Thymus (tissue), 14 donors: ENCODE results near the gene TAF11L9. TPM values are rescaled to one million over a fixed set of nuclear protein-coding genes. Genes with fewer than 3 reads are reported as not detected.
"Not testable (repeated sequence)": the region's sequence is repeated elsewhere in the genome, so short reads cannot be mapped to it uniquely, and the experiment has no call there.

Experiments
- DNase-seq, 9 donors: peaks; one replicate each; pipeline ENCODE4 v3.0.0-alpha.2; 2013; ENCODE audit warnings: low spot score in 9 of 9, low read depth in 6 of 9, missing footprints in 1 of 9
- H3K27ac ChIP-seq, 2 donors: one replicate each; pipeline ENCODE4 v1.5.1; 2013; ENCODE audit warnings: control low read depth in 1 of 2, low read depth in 1 of 2, low read length in 1 of 2, mild to moderate bottlenecking in 1 of 2, moderate library complexity in 1 of 2
- H3K27me3 ChIP-seq, 2 donors: one replicate each; pipeline ENCODE4 v1.5.1; 2013; ENCODE audit warnings: low read length in 1 of 2; ENCODE audit not compliant: control insufficient read depth in 2 of 2, insufficient read depth in 1 of 2
- H3K36me3 ChIP-seq, 2 donors: one replicate each; pipeline ENCODE4 v1.5.1; 2013; ENCODE audit warnings: low read length in 1 of 2, mild to moderate bottlenecking in 1 of 2, moderate library complexity in 1 of 2; ENCODE audit not compliant: control insufficient read depth in 2 of 2, insufficient read depth in 2 of 2
- H3K4me1 ChIP-seq, 2 donors: one replicate each; pipeline ENCODE4 v1.5.1; 2013; ENCODE audit warnings: low read length in 2 of 2; ENCODE audit not compliant: control insufficient read depth in 2 of 2, insufficient read depth in 2 of 2
- H3K4me3 ChIP-seq, 2 donors: one replicate each; pipeline ENCODE4 v1.5.1; 2013; ENCODE audit warnings: low read length in 2 of 2, control low read depth in 1 of 2, mild to moderate bottlenecking in 1 of 2
- H3K9me3 ChIP-seq, 2 donors: one replicate each; pipeline ENCODE4 v1.5.1; 2013; ENCODE audit warnings: low read length in 1 of 2, mild to moderate bottlenecking in 1 of 2; ENCODE audit not compliant: control insufficient read depth in 2 of 2, insufficient read depth in 1 of 2
- WGBS: extraction: QIAGEN DNeasy Blood & Tissue Kit; methylation state at CpG from one replicate; pipeline ENCODE4 v1.1.7; 2013; 5-methylcytosine and 5-hydroxymethylcytosine counted together
- long read RNA-seq, 10 donors: transcript quantifications; one replicate each; lab custom pipeline, GENCODE V29; 2026
- polyA plus RNA-seq: library from polyadenylated mRNA; stranded (reverse); fragments of 200-250 nt; gene quantifications from one replicate; pipeline ENCODE4 v1.2.3, GENCODE V29; 2013
- total RNA-seq: library from RNA; stranded (reverse); fragments of 120-200 nt; gene quantifications from one replicate; pipeline ENCODE4 v1.2.4, GENCODE V29; 2013
- donor health status: healthy.

Gene TAF11L9
- not detected for total RNA-seq
- polyA plus RNA-seq = not detected
- long read RNA-seq, donor 1 = 0 reads
- long read RNA-seq, donor 2 = 0 reads
- long read RNA-seq, donor 3 = 0 reads
- long read RNA-seq, donor 4 = 0 reads
- long read RNA-seq, donor 5 = 0 reads
- long read RNA-seq, donor 6 = 0 reads
- long read RNA-seq, donor 7 = 0 reads
- long read RNA-seq, donor 8 = 0 reads
- long read RNA-seq, donor 9 = 0 reads
- long read RNA-seq, donor 10 = 0 reads

DNA sequence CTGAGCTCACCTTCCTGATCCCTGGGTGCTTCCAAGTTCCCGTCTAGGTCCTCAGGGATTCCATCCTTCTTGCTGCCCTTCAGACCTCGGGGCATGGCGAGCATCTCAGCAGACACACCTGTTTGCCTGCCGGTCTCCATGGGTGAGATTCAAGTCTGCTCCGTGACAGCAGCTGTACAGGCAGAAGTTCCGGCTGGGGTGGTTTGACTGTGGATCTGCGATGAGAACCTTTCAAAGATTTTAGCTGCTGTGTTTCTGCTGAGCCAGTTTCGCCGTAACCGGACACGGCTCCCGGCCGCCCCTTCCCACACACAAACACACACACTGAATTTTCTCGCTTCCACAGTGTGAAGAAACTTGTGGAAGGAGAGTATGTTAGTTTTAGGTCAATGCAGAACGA is at the start of gene TAF11L9:
Gene TAF11L9, minus strand, starts transcription at position 140 of the 400 bp plus-strand sequence.
- DNase-seq, H3K27ac ChIP-seq, H3K4me1 ChIP-seq, H3K36me3 ChIP-seq, H3K27me3 ChIP-seq, H3K9me3 ChIP-seq, H3K4me3 ChIP-seq: not testable (repeated sequence)
- WGBS = 97% methylated on average over 9 of the region's 15 CpGs

DNA sequence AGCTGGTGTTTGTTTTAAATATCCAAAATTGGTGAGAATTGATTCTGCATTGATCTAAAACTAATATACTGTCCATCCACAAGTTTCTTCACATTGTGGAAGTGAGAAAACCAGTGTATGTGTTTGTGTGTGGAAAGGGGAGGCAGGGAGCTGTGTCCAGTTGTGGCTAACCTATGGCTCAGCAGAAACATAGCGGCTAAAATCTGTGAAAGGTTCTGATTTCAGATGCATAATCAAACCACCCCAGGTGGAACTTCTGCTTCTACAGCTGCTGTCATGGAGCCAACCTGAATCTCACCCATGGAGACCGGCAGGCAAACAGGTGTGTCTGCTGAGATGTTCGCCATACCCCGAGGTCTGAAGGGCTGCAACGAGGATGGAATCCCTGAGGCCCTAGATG is 40.0 kb upstream of the TAF11L9 start, which contains the start of gene TAF11L14:
Gene TAF11L14, plus strand, starts transcription at position 301 of the 400 bp plus-strand sequence.
- no peaks in the 10 kb centered on the region for H3K4me1 ChIP-seq
- H3K4me3 ChIP-seq = no peak within 1 kb of the TSS
- WGBS = 94% methylated on average over 5 of the region's 5 CpGs
- no peaks in the 10 kb centered on the region for H3K9me3 ChIP-seq
- no peaks in the 10 kb centered on the region for H3K36me3 ChIP-seq
- H3K27me3 ChIP-seq = no peaks in the 10 kb centered on the region
- no peak within 1 kb of the TSS for H3K27ac ChIP-seq
- DNase-seq = no peak

DNA sequence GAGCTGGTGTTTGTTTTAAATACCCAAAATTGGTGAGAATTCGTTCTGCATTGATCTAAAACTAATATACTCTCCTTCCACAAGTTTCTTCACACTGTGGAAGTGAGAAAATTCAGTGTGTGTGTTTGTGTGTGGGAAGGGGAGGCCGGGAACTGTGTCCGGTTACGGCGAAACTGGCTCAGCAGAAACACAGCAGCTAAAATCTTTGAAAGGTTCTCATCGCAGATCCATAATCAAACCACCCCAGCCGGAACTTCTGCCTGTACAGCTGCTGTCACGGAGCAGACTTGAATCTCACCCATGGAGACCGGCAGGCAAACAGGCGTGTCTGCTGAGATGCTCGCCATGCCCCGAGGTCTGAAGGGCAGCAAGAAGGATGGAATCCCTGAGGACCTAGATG is 37.6 kb upstream of the TAF11L9 start, which contains the start of gene TAF11L13:
Gene TAF11L13, plus strand, starts transcription at position 301 of the 400 bp plus-strand sequence.
- H3K27ac ChIP-seq, H3K4me1 ChIP-seq, H3K9me3 ChIP-seq, H3K4me3 ChIP-seq, DNase-seq, H3K36me3 ChIP-seq, H3K27me3 ChIP-seq: not testable (repeated sequence)
- WGBS = 81% methylated on average over 9 of the region's 12 CpGs

DNA sequence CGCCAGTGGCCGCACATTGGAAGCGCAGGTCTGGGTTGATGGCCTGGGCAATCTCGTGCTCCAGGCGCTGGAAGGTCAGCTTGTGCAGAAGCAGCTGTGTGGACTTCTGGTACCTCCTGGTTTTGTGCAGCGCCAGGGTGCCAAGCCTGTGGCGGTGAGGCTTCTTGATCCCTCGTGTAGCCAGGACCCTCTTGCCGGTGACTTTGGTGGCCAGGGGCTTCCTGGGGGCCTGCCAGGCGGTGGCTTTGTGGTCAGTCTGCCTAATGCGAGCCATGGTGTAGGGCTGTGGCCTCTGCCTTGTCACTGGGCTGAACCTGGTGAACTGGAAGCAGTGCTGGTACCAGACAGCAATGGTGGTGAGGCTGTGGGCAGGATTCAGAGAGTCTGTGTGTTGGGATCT is 31.5 kb upstream of the TAF11L9 start:
- H3K9me3 ChIP-seq = peaks cover 1 to 12% of the 10 kb centered on the region in 2 donors
- 97% methylated on average over 11 of the region's 11 CpGs for WGBS
- H3K36me3 ChIP-seq = no peaks in the 10 kb centered on the region
- H3K4me1 ChIP-seq = no peaks in the 10 kb centered on the region
- no peaks in the 10 kb centered on the region for H3K27me3 ChIP-seq
- DNase-seq = no peak
- no peak overlapping the region for H3K27ac ChIP-seq
- H3K4me3 ChIP-seq = no peak overlapping the region

DNA sequence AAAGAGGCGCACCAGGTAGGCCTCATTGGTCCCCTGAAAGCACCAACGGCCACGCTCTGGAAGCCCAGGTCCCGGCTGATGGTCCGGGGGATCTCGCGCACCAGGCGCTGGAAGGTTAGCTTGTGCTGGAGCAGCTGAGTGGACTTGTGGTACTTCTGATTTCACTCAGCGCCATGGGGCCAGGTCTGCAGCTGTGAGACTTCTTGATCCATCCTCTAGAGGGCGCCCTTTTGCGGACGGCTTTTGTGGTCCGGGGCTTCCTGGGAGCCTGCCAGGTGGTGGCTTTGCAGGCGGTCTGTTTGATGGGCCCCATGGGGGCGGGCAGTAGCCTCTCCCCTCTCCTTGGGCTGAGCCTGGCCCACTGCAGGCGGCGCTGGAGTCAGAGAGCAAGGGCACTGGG is 26.4 kb upstream of the TAF11L9 start:
- Histone ChIP-seq H3K9me3 (peaks cover 4 to 17% of the 10 kb centered on the region in 2 donors), H3K36me3 (no peaks in the 10 kb centered on the region), H3K27me3 (no peaks in the 10 kb centered on the region), H3K27ac (no peak overlapping the region), H3K4me1 (no peaks in the 10 kb centered on the region), H3K4me3 (no peak overlapping the region)
- DNase-seq = no peak
- WGBS = 94% methylated on average over 17 of the region's 17 CpGs

DNA sequence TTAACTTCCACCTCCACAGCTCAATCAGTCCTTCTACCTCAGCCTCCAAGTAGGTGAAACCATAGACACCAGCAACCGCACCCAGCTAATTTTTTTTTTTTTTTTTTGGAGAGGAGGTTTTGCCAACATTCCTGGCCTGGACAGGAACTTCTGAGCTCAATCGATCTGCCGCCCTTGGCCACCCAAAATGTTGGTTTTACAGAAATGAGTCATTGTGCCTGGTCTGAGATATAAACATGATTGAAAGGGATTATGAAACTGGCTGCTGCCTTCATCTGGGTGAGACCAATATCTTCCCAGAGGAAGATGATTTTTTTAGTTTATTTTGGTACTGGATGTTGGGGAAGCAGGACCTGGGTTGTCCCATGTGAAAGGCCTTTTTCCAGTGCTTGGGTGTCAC is 25.2 kb upstream of the TAF11L9 start:
- no peak for DNase-seq
- Histone ChIP-seq H3K4me3 (no peak overlapping the region), H3K9me3 (peaks cover 5 to 23% of the 10 kb centered on the region in 2 donors), H3K27ac (no peak overlapping the region), H3K4me1 (no peaks in the 10 kb centered on the region), H3K36me3 (no peaks in the 10 kb centered on the region), H3K27me3 (no peaks in the 10 kb centered on the region)
- WGBS = 95% methylated on average over 3 of the region's 3 CpGs

DNA sequence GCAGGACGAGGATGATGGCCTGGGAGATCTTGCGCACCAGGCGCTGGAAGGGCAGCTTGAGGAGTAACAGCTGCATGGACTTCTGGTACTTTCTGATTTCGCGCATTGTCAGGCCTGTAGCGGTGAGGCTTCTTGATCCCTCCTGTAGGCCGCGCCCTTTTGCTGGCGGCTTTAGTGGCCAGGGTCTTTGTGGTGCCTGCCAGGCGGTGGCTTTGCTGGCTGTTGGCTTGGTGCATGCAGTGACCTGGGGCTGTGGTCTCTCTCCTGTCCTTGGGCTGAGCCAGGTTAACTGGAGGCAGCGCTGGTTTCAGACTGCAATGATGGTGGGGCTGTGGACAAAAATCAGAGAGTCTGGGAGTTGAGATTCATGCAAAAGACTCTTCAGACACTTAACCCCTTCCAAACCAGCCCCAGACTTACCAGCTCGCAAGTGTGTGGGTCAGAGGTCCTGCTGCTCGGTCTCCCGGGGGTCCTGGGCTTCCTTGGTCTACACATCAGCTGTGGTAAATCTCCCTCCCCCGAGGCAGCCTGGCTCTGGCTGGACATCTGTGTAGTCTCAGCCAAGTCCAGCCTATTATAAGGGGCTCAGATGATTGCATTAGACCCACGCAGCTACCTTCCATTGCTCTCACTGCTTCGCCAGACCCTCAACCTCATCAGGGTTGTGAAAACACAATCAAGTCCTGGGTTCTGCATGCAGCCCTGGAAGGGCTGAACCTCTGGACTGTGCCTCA is 20.8 kb upstream of the TAF11L9 start:
- DNase-seq = no peak
- H3K9me3 ChIP-seq = peaks cover 3 to 12% of the 10 kb centered on the region in 2 donors
- H3K36me3 ChIP-seq = no peaks in the 10 kb centered on the region
- 96% methylated on average over 17 of the region's 17 CpGs for whole genome bisulfite sequencing
- H3K27ac ChIP-seq = no peak overlapping the region
- no peaks in the 10 kb centered on the region for H3K27me3 ChIP-seq
- H3K4me3 ChIP-seq = no peak overlapping the region
- no peaks in the 10 kb centered on the region for H3K4me1 ChIP-seq

DNA sequence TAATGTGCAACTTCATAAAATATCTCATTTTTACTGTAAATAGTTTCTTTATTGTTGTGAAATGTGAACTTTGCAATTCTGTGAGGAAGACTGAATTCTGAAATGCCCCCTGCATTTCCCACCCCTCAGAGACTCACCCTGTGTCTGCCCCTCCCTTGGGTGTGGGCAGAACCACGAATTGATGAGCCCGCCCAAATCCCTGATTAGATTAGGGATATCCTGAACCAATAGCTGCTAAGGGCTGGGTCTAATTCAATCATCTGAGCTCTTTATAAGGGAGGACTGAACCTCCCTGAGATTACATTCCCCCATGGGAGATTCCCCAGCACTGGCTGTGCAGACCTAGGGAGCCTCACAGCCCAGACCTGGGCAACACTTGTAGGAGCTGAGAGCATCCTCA is 15.9 kb upstream of the TAF11L9 start, which contains the start of gene TAF11L12:
Gene TAF11L12, plus strand, starts transcription at position 301 of the 400 bp plus-strand sequence.
- not testable (repeated sequence) for H3K27ac ChIP-seq, H3K36me3 ChIP-seq, H3K4me3 ChIP-seq, H3K9me3 ChIP-seq, H3K27me3 ChIP-seq, DNase-seq, H3K4me1 ChIP-seq
- 96% methylated on average over 2 of the region's 2 CpGs for WGBS

DNA sequence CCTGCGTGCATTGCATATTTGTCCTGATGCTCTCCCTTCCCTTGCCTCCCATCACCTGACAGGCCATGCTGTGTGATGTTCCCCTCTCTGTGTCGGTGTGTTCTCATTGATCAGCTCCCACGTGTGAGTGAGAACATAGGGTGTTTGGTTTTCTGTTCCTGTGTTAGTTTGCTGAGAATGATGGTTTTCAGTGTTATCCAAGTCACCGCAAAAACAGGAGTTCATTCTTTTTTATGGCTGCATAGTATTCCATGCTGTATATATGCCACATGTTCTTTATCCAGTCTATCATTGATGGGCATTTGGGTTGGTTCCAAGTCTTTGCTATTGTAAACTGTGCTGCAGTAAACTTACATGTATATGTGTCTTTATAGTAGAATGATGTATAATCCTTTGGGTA is 13.3 kb upstream of the TAF11L9 start:
- not testable (repeated sequence) for H3K4me1 ChIP-seq, H3K4me3 ChIP-seq, H3K36me3 ChIP-seq, DNase-seq, H3K27ac ChIP-seq, H3K27me3 ChIP-seq, H3K9me3 ChIP-seq
- 95% methylated on average over 4 of the region's 4 CpGs for WGBS
